HEK293 (cell line): ENCODE results near the gene MBTD1.
"Not testable (repeated sequence)": the region's sequence is repeated elsewhere in the genome, so short reads cannot be mapped to it uniquely, and the experiment has no call there.

Experiments used
- CTCF ChIA-PET: fragments of 350-600 bp; formaldehyde crosslinking; extraction: SDS; loops from one replicate; lab custom pipeline; 2021; ENCODE audit warnings: antibody characterized with exemption; lab: Yijun Ruan, JAX
- POLR2A ChIA-PET: fragments of 300-600 bp; formaldehyde crosslinking; extraction: SDS; loops from one replicate; lab custom pipeline; 2020; ENCODE audit warnings: antibody characterized with exemption, inconsistent platforms; lab: Yijun Ruan, JAX
- H3K27ac ChIP-seq: fragments of 200-500 bp; sonication (Bioruptor generic); 2 replicates; pipeline ENCODE4 v1.5.1; 2014; ENCODE audit warnings: low read depth, low read length, control low read depth, inconsistent platforms; ENCODE audit errors: extremely low read depth
- H3K36me3 ChIP-seq, 2 experiments: fragments of 200-500 bp in 1 of 2; sonication (Bioruptor generic) in 1 of 2; 1 replicate in 1 of 2; 2 replicates in 1 of 2; pipeline ENCODE4 v1.5.1; 2014 to 2017; ENCODE audit warnings: inconsistent platforms in 2 of 2, low read length in 2 of 2; ENCODE audit not compliant: control insufficient read depth in 2 of 2, insufficient read depth in 1 of 2
- H3K4me1 ChIP-seq: fragments of 200-500 bp; sonication (Bioruptor generic); 2 replicates; pipeline ENCODE4 v1.5.1; 2014; ENCODE audit warnings: mild to moderate bottlenecking, low read length, inconsistent platforms; ENCODE audit not compliant: control insufficient read depth, insufficient read depth
- H3K4me3 ChIP-seq: 2 replicates; pipeline ENCODE4 v1.5.1; 2011; ENCODE audit warnings: low read depth, mild to moderate bottlenecking, control low read depth, low read length, moderate library complexity
- H3K9me3 ChIP-seq: fragments of 200-500 bp; sonication (Bioruptor generic); 2 replicates; pipeline ENCODE4 v1.5.1; 2014; ENCODE audit warnings: low read depth, low read length, inconsistent platforms; ENCODE audit not compliant: control insufficient read depth, insufficient read depth
- GLIS1 ChIP-seq: fragments of 450-650 bp; formaldehyde crosslinking; IDR thresholded peaks from 2 replicates; pipeline ENCODE4 v1.5.1; 2016; ENCODE audit warnings: missing biosample characterization, missing genetic modification characterization
- ZBTB8A ChIP-seq: fragments of 450-650 bp; formaldehyde crosslinking; IDR thresholded peaks from 2 replicates; pipeline ENCODE4 v1.5.1; 2016; ENCODE audit warnings: missing biosample characterization, missing genetic modification characterization
- ZNF133 ChIP-seq: fragments of 450-650 bp; formaldehyde crosslinking; IDR thresholded peaks from 2 replicates; pipeline ENCODE4 v1.5.1; 2016; ENCODE audit warnings: missing biosample characterization, missing genetic modification characterization
- ZNF138 ChIP-seq: fragments of 450-650 bp; formaldehyde crosslinking; IDR thresholded peaks from 2 replicates; pipeline ENCODE4 v1.5.1; 2016; ENCODE audit warnings: missing biosample characterization, missing genetic modification characterization, borderline replicate concordance
- ZNF214 ChIP-seq: fragments of 450-650 bp; formaldehyde crosslinking; IDR thresholded peaks from 2 replicates; pipeline ENCODE4 v1.5.1; 2017; ENCODE audit warnings: missing biosample characterization, mild to moderate bottlenecking, missing genetic modification characterization, borderline replicate concordance
- ZNF449 ChIP-seq: fragments of 450-650 bp; formaldehyde crosslinking; IDR thresholded peaks from 2 replicates; pipeline ENCODE4 v1.5.1; 2017; ENCODE audit warnings: missing biosample characterization, mild to moderate bottlenecking, missing genetic modification characterization, moderate library complexity
- ZNF488 ChIP-seq: fragments of 450-650 bp; formaldehyde crosslinking; IDR thresholded peaks from 2 replicates; pipeline ENCODE4 v1.5.1; 2016; ENCODE audit warnings: missing biosample characterization, missing genetic modification characterization
- ZNF600 ChIP-seq: fragments of 450-650 bp; formaldehyde crosslinking; IDR thresholded peaks from 2 replicates; pipeline ENCODE4 v1.5.1; 2016; ENCODE audit warnings: missing biosample characterization, missing genetic modification characterization
- ZNF610 ChIP-seq: fragments of 450-650 bp; formaldehyde crosslinking; IDR thresholded peaks from 2 replicates; pipeline ENCODE4 v1.5.1; 2016; ENCODE audit warnings: missing biosample characterization, missing genetic modification characterization, borderline replicate concordance
- ZNF664 ChIP-seq: fragments of 450-650 bp; formaldehyde crosslinking; IDR thresholded peaks from 2 replicates; pipeline ENCODE4 v1.5.1; 2016; ENCODE audit warnings: missing biosample characterization, missing genetic modification characterization
- ZNF701 ChIP-seq: fragments of 450-650 bp; formaldehyde crosslinking; IDR thresholded peaks from 2 replicates; pipeline ENCODE4 v1.5.1; 2016; ENCODE audit warnings: missing biosample characterization, missing genetic modification characterization
- TF ChIP-seq, protein P1 (sequence below): fragments of 450-650 bp; IDR thresholded peaks from 2 replicates; pipeline ENCODE4 v1.5.1; 2018; ENCODE audit warnings: missing biosample characterization, missing genetic modification characterization

MBTD1 gene

GRCh38 chr17:51270636-51271035 lies 10.8 kb upstream of the MBTD1 start:
- Histone ChIP-seq H3K9me3 (no peaks in the 10 kb centered on the region), H3K4me1 (no peaks in the 10 kb centered on the region), H3K36me3 (peaks cover 80 to 94% of the 10 kb centered on the region in 2 experiments), H3K4me3 (no peak overlapping the region), H3K27ac (no peak overlapping the region)
- POLR2A ChIA-PET = interaction anchor here (1.1 kb wide), 1 partner anchor 9 kb away, joined by 3 read pairs; no protein-coding TSS in a partner anchor
- TF ChIP-seq ZNF664 = no peak
- no peak for TF ChIP-seq ZNF138 (tag by site-specific recombination)
- TF ChIP-seq GLIS1 = no peak
- TF ChIP-seq ZNF488 = no peak
- no peak for TF ChIP-seq ZNF449 (tag by site-specific recombination)
- TF ChIP-seq ZNF701 = no peak
- TF ChIP-seq ZNF133 (tag by site-specific recombination) = no peak
- CTCF ChIA-PET = interaction anchor here (1.1 to 1.8 kb wide), 3 partner anchors 9 to 28 kb away, joined by 5 to 8 read pairs (median 6); no protein-coding TSS in a partner anchor

DNA sequence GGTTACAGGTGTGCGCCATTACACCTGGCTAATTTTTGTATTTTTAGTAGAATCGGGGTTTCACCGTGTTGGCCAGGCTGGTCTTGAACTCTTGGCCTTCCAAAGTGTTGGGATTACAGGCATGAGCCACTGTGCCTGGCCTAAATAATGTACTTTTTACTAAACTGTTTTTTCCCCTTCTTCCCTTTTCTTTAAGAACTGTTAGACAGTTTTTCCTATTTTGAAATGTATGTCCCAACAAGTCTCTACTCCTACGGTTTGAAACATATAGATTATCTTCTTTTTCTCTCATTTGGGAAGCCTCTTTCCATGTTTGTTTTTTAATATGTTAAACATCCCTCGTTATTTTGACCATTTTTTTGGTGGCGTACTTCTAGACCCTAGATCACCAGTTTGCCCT lies 10.1 kb upstream of the MBTD1 start:
- peaks cover 82 to 94% of the 10 kb centered on the region in 2 experiments for H3K36me3 ChIP-seq
- POLR2A ChIA-PET = interaction anchor here (0.6 kb wide), 1 partner anchor 57 kb away, joined by 4 read pairs; no protein-coding TSS in a partner anchor
- CTCF ChIA-PET = no interaction called here
- TF ChIP-seq GLIS1 = no peak
- H3K27ac ChIP-seq = no peak overlapping the region
- H3K9me3 ChIP-seq = no peaks in the 10 kb centered on the region
- no peaks in the 10 kb centered on the region for H3K4me1 ChIP-seq
- no peak overlapping the region for H3K4me3 ChIP-seq

- TF ChIP-seq ZNF214 = peak; percentile 80; the same call in 1 of the 2 replicates
- H3K4me3 ChIP-seq, H3K27ac ChIP-seq, H3K4me1 ChIP-seq, POLR2A ChIA-PET, H3K9me3 ChIP-seq: not testable (repeated sequence)
- H3K36me3 ChIP-seq = peaks cover 64 to 67% of the 10 kb centered on the region in 2 experiments
- CTCF ChIA-PET = interaction anchor here (0.7 kb wide), 1 partner anchor 15 kb away, joined by 4 read pairs; no protein-coding TSS in a partner anchor
Observed at GRCh38 chr17:51264466-51264865, 4.6 kb upstream of the MBTD1 start.

- Histone ChIP-seq H3K9me3 (no peaks in the 10 kb centered on the region), H3K36me3 (peaks cover 50 to 58% of the 10 kb centered on the region in 2 experiments)
- TF ChIP-seq ZNF600 (no peak), ZBTB8A (no peak), ZNF610 (no peak)
- TF ChIP-seq, protein P1, sequence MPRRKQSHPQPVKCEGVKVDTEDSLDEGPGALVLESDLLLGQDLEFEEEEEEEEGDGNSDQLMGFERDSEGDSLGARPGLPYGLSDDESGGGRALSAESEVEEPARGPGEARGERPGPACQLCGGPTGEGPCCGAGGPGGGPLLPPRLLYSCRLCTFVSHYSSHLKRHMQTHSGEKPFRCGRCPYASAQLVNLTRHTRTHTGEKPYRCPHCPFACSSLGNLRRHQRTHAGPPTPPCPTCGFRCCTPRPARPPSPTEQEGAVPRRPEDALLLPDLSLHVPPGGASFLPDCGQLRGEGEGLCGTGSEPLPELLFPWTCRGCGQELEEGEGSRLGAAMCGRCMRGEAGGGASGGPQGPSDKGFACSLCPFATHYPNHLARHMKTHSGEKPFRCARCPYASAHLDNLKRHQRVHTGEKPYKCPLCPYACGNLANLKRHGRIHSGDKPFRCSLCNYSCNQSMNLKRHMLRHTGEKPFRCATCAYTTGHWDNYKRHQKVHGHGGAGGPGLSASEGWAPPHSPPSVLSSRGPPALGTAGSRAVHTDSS = peak; percentile 80
- TF ChIP-seq, all 188 proteins: peak for 1
- Histone ChIP-seq H3K4me1 (peaks cover 4% of the 10 kb centered on the region), H3K4me3 (no peak overlapping the region), H3K27ac (no peak overlapping the region)
- POLR2A ChIA-PET = no interaction called here
- CTCF ChIA-PET = no interaction called here
Observed at GRCh38 chr17:51263006-51263405, 3.2 kb upstream of the MBTD1 start.
